ENCODE data around the gene RBM12. TPM values are rescaled to one million over a fixed set of nuclear protein-coding genes. Genes with fewer than 3 reads are reported as not detected.

Gene RBM12
- total and polyA plus RNA-seq, 2 donors (not counting 3 experiments of a cell fraction or from before 2014, with no cell fraction given): 98.0 to 121 TPM

GRCh38 chr20:35657271-35657670 is 7.4 kb downstream of the RBM12 start:
- H3K27ac ChIP-seq (ENCODE audit: insufficient read depth, low read depth, low read length): no peak overlapping the region
- FAIRE-seq: no peak
- dilution Hi-C loops (cut with MboI; ENCODE audit: extremely low pct_ligation_motif_present, low sequenced_read_pairs): no loop called here
- peaks cover 14% of the 10 kb centered on the region for H3K4me1 ChIP-seq (ENCODE audit: control insufficient read depth, extremely low read depth, insufficient read depth, low read length)
- peaks cover 19 to 21% of the 10 kb centered on the region in 2 experiments for H3K36me3 ChIP-seq (ENCODE audit: control insufficient read depth in 2 of 2, extremely low read depth in 1 of 2, insufficient read depth in 2 of 2, low read length in 2 of 2)
- DNase-seq (ENCODE audit: low read depth, low spot score): no peak
- BruUV-seq (replicated peaks): no TSS peak
- no peak overlapping the region for H3K4me3 ChIP-seq (replicated peaks in 1 of 3; ENCODE audit: insufficient read depth in 1 of 3, low read depth in 1 of 3, low read length in 3 of 3)
- no peaks in the 10 kb centered on the region for H3K9me1 ChIP-seq (replicated peaks; ENCODE audit: control insufficient read depth, extremely low read depth, insufficient read depth, low read length)
- peaks cover 25% of the 10 kb centered on the region for H4K20me1 ChIP-seq (replicated peaks; ENCODE audit: control insufficient read depth, extremely low read depth, insufficient read depth, low read length)
- TF ChIP-seq, protein P1, sequence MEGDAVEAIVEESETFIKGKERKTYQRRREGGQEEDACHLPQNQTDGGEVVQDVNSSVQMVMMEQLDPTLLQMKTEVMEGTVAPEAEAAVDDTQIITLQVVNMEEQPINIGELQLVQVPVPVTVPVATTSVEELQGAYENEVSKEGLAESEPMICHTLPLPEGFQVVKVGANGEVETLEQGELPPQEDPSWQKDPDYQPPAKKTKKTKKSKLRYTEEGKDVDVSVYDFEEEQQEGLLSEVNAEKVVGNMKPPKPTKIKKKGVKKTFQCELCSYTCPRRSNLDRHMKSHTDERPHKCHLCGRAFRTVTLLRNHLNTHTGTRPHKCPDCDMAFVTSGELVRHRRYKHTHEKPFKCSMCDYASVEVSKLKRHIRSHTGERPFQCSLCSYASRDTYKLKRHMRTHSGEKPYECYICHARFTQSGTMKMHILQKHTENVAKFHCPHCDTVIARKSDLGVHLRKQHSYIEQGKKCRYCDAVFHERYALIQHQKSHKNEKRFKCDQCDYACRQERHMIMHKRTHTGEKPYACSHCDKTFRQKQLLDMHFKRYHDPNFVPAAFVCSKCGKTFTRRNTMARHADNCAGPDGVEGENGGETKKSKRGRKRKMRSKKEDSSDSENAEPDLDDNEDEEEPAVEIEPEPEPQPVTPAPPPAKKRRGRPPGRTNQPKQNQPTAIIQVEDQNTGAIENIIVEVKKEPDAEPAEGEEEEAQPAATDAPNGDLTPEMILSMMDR (IDR thresholded peaks at IDR 0.05; ENCODE audit: extremely low read depth in 1 of 2, insufficient read depth in 1 of 2, low read depth in 1 of 2, low read length in 2 of 2): no peak
- TF ChIP-seq POLR2AphosphoS5 (IDR thresholded peaks at IDR 0.05; ENCODE audit: insufficient read depth, low read depth, low read length) (no peak), MYC (IDR thresholded peaks at IDR 0.05; ENCODE audit: low read depth, low read length) (no peak), EZH2 (IDR thresholded peaks at IDR 0.05; ENCODE audit: borderline replicate concordance, low read depth, low read length, severe bottlenecking) (no peak), POLR2A (IDR thresholded peaks at IDR 0.05; ENCODE audit: low read depth, low read length) (no peak), JUN (IDR thresholded peaks at IDR 0.05; ENCODE audit: borderline replicate concordance, insufficient read depth, insufficient read length, low read depth) (no peak)
- no peaks in the 10 kb centered on the region for H3K9me3 ChIP-seq (replicated peaks; ENCODE audit: control insufficient read depth, insufficient read depth, low read length)
- intact Hi-C loops (cut with micrococcal nuclease): no loop called here
- ChIA-PET CTCF (interaction anchor here (0.6 to 1.5 kb wide), 4 partner anchors 12 to 194 kb away, joined by 3 to 5 read pairs (median 3); no protein-coding TSS in a partner anchor), POLR2A (no interaction called here)
- H3K4me2 ChIP-seq (ENCODE audit: insufficient read depth, low read length): no peak overlapping the region
- H2AFZ ChIP-seq (ENCODE audit: low read depth, low read length): no peak overlapping the region
- H3K9ac ChIP-seq (replicated peaks; ENCODE audit: extremely low read depth, insufficient read depth, low read length): no peak overlapping the region
- H3K27me3 ChIP-seq (ENCODE audit: control insufficient read depth in 2 of 2, insufficient read depth in 2 of 2, low read length in 2 of 2): no peaks in the 10 kb centered on the region
- peaks cover 99% of the 10 kb centered on the region for H3K79me2 ChIP-seq (ENCODE audit: control insufficient read depth, insufficient read depth, low read length)

GRCh38 chr20:35654415-35654814 is 10.3 kb downstream of the RBM12 start:
- POLR2A ChIA-PET: no interaction called here
- TF ChIP-seq, protein P1 (IDR thresholded peaks at IDR 0.05; ENCODE audit: extremely low read depth in 1 of 2, insufficient read depth in 1 of 2, low read depth in 1 of 2, low read length in 2 of 2): no peak
- TF ChIP-seq, protein P2, sequence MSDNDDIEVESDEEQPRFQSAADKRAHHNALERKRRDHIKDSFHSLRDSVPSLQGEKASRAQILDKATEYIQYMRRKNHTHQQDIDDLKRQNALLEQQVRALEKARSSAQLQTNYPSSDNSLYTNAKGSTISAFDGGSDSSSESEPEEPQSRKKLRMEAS (IDR thresholded peaks at IDR 0.05; ENCODE audit: insufficient read depth, insufficient read length): no peak
- no peak for TF ChIP-seq JUN (IDR thresholded peaks at IDR 0.05; ENCODE audit: borderline replicate concordance, insufficient read depth, insufficient read length, low read depth)
- no peak for TF ChIP-seq FOS (IDR thresholded peaks at IDR 0.05; ENCODE audit: borderline replicate concordance, insufficient read depth, low read length)
- no peak for TF ChIP-seq EZH2 (IDR thresholded peaks at IDR 0.05; ENCODE audit: borderline replicate concordance, low read depth, low read length, severe bottlenecking)
- TF ChIP-seq GATA2 (IDR thresholded peaks at IDR 0.05; ENCODE audit: insufficient read depth, insufficient read length, low read depth, low read length): no peak
- no peak for TF ChIP-seq POLR2A (IDR thresholded peaks at IDR 0.05; ENCODE audit: low read depth, low read length)
- no peak for TF ChIP-seq MYC (IDR thresholded peaks at IDR 0.05; ENCODE audit: low read depth, low read length)
- no peak for TF ChIP-seq POLR2AphosphoS5 (IDR thresholded peaks at IDR 0.05; ENCODE audit: insufficient read depth, low read depth, low read length)
- intact Hi-C loops (cut with micrococcal nuclease): no loop called here

More at GRCh38 chr20:35654415-35654814, 10.3 kb downstream of the RBM12 start:
- Histone ChIP-seq H3K4me3 (replicated peaks in 1 of 3; ENCODE audit: insufficient read depth in 1 of 3, low read depth in 1 of 3, low read length in 3 of 3) (no peak overlapping the region), H3K4me1 (ENCODE audit: control insufficient read depth, extremely low read depth, insufficient read depth, low read length) (no peaks in the 10 kb centered on the region), H3K9me3 (replicated peaks; ENCODE audit: control insufficient read depth, insufficient read depth, low read length) (no peaks in the 10 kb centered on the region), H3K9me1 (replicated peaks; ENCODE audit: control insufficient read depth, extremely low read depth, insufficient read depth, low read length) (no peaks in the 10 kb centered on the region), H3K79me2 (ENCODE audit: control insufficient read depth, insufficient read depth, low read length) (peaks cover 97% of the 10 kb centered on the region), H4K20me1 (replicated peaks; ENCODE audit: control insufficient read depth, extremely low read depth, insufficient read depth, low read length) (peaks cover 16% of the 10 kb centered on the region), H3K4me2 (ENCODE audit: insufficient read depth, low read length) (no peak overlapping the region), H3K27ac (ENCODE audit: insufficient read depth, low read depth, low read length) (no peak overlapping the region), H2AFZ (ENCODE audit: low read depth, low read length) (no peak overlapping the region), H3K36me3 (ENCODE audit: control insufficient read depth in 2 of 2, extremely low read depth in 1 of 2, insufficient read depth in 2 of 2, low read length in 2 of 2) (peaks cover 21% of the 10 kb centered on the region in 2 experiments), H3K9ac (replicated peaks; ENCODE audit: extremely low read depth, insufficient read depth, low read length) (no peak overlapping the region), H3K27me3 (ENCODE audit: control insufficient read depth in 2 of 2, insufficient read depth in 2 of 2, low read length in 2 of 2) (no peaks in the 10 kb centered on the region)
- DNase-seq (ENCODE audit: low read depth, low spot score) (no peak), FAIRE-seq (no peak)
- CTCF ChIA-PET: interaction anchor here (1.7 kb wide), 1 partner anchor 35 kb away, joined by 5 read pairs; no protein-coding TSS in a partner anchor
- dilution Hi-C loops (cut with MboI; ENCODE audit: extremely low pct_ligation_motif_present, low sequenced_read_pairs): no loop called here
- TSS peak; percentile 11 for BruUV-seq (replicated peaks)

Measured in endothelial cell of umbilical vein (primary cell).